ENCODE data around the gene MAP2K1. TPM values are rescaled to one million over a fixed set of nuclear protein-coding genes. Genes with fewer than 3 reads are reported as not detected.

The MAP2K1 gene
- total RNA-seq, 1 donor from 2014 or later, result 21.2 TPM

DNA sequence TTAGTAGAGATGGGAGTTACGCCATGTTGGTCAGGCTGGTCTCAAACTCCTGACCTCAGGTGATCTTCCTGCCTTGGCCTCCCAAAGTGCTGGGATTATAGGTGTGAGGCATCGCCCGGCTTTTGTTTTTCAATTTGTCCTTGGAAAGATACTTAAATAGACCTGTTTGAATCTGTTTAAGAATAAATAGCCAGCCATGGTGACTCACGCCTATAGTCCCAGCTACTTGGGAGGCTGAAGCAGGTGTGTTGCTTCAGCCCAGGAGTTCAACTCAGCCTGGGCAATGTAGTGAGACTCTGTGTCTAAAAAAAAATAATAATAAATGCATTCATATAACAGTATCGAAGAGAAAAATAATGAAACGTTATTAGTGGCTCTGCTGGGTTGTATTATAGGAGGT lies 93.6 kb downstream of the MAP2K1 start:
- no peaks in the 10 kb centered on the region for H3K27me3 ChIP-seq
- no peaks in the 10 kb centered on the region for H3K4me1 ChIP-seq
- intact Hi-C loops (cut with DNase I), result no loop called here
- H3K36me3 ChIP-seq, result peaks cover 18 to 20% of the 10 kb centered on the region in 2 donors
- no peaks in the 10 kb centered on the region for H3K9me3 ChIP-seq
- TF ChIP-seq, protein P1, sequence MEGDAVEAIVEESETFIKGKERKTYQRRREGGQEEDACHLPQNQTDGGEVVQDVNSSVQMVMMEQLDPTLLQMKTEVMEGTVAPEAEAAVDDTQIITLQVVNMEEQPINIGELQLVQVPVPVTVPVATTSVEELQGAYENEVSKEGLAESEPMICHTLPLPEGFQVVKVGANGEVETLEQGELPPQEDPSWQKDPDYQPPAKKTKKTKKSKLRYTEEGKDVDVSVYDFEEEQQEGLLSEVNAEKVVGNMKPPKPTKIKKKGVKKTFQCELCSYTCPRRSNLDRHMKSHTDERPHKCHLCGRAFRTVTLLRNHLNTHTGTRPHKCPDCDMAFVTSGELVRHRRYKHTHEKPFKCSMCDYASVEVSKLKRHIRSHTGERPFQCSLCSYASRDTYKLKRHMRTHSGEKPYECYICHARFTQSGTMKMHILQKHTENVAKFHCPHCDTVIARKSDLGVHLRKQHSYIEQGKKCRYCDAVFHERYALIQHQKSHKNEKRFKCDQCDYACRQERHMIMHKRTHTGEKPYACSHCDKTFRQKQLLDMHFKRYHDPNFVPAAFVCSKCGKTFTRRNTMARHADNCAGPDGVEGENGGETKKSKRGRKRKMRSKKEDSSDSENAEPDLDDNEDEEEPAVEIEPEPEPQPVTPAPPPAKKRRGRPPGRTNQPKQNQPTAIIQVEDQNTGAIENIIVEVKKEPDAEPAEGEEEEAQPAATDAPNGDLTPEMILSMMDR (IDR thresholded peaks at IDR 0.05), result no peak
- H3K4me3 ChIP-seq, result no peak overlapping the region
- no peak overlapping the region for H3K27ac ChIP-seq
- DNase-seq (ENCODE audit: low spot score in 2 of 2), result no peak

DNA sequence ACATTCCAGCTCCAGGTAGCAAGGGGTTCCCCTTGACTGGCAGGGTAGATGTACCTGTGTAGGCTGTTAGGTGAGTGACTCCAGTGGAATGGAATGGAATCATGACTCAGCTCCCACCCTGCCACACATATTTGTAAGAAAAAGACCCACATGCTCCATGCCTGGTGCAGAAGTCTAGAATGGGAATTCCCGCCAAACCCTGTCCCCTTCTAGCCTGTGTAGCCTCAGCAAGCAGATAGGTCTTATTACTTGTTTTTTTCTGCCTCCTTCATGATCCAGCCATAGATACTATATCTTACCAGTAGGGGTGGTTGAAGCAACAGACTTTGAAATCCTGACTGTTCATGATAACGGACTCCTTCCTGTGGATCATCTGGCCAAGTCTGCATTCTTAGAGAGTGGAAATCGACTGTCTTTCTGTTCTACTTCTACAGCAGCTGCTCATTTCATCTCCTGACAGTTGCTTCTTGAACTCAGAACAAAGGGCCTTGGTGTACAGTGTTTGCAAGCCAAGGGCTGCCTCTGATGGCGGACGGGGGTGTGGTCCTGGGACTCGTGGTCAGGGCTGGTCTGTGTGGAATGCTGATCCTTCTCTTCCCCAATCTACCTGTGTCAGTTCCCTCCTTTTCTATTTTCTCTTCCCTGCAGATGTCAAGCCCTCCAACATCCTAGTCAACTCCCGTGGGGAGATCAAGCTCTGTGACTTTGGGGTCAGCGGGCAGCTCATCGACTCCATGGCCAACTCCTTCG lies 94.6 kb downstream of the MAP2K1 start:
- H3K4me1 ChIP-seq, result no peaks in the 10 kb centered on the region
- intact Hi-C loops (cut with DNase I), result no loop called here
- H3K27ac ChIP-seq, result no peak overlapping the region
- TF ChIP-seq, protein P1 (IDR thresholded peaks at IDR 0.05), result no peak
- no peak for DNase-seq (ENCODE audit: low spot score in 2 of 2)
- H3K36me3 ChIP-seq, result peaks cover 18 to 22% of the 10 kb centered on the region in 2 donors
- H3K9me3 ChIP-seq, result no peaks in the 10 kb centered on the region
- H3K4me3 ChIP-seq, result no peak overlapping the region
- no peaks in the 10 kb centered on the region for H3K27me3 ChIP-seq

DNA sequence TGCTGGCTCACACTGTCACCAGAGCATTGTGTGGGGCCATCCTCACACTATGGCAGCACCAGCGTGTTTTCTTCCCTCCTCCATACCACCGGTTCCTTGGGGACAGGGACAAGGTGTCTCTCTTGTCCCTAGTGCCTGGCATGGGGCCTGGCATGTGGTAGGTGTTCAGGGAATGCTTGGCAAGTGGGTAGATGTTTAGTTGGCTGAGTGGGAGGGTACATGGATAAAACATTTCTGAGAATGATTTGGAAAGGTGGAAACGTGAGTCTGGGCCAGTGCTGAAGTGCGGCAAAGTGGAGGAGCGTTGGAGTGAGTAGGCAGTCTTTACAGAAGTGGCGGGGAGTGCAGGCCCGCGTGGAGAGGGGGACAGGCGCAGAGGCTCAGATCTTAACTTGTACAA lies 95.8 kb downstream of the MAP2K1 start:
- Histone ChIP-seq H3K27ac (no peak overlapping the region), H3K27me3 (no peaks in the 10 kb centered on the region), H3K9me3 (no peaks in the 10 kb centered on the region), H3K36me3 (peaks cover 27 to 30% of the 10 kb centered on the region in 2 donors), H3K4me3 (no peak overlapping the region), H3K4me1 (no peaks in the 10 kb centered on the region)
- DNase-seq (ENCODE audit: low spot score in 2 of 2), result no peak
- TF ChIP-seq, protein P1 (IDR thresholded peaks at IDR 0.05), result no peak
- intact Hi-C loops (cut with DNase I), result no loop called here

DNA sequence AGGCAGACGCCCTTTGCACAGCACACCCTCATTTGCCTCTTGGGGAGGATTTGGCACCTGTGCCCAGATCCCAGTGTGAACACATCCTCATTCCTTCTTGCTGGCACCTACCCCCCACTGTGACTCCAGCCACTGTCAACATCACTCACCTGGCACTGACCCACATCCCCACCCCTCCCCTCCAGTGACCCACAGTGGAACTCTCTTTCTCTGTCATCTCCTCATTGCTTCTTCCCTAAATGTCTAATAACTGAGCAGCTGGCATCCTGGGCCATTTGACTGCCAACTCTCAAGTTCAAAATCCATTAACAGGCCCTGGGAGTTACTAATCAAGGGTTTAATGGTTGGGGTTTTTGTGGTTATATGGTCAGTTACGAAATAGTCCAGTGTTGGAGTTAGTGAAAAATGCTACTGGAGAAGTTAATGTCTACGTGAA lies 96.4 kb downstream of the MAP2K1 start:
- H3K27me3 ChIP-seq, result no peaks in the 10 kb centered on the region
- H3K9me3 ChIP-seq, result no peaks in the 10 kb centered on the region
- intact Hi-C loops (cut with DNase I), result no loop called here
- no peak overlapping the region for H3K4me3 ChIP-seq
- H3K4me1 ChIP-seq, result no peaks in the 10 kb centered on the region
- peaks cover 33 to 35% of the 10 kb centered on the region in 2 donors for H3K36me3 ChIP-seq
- H3K27ac ChIP-seq, result no peak overlapping the region
- TF ChIP-seq, protein P1 (IDR thresholded peaks at IDR 0.05), result no peak
- no peak for DNase-seq (ENCODE audit: low spot score in 2 of 2)

DNA sequence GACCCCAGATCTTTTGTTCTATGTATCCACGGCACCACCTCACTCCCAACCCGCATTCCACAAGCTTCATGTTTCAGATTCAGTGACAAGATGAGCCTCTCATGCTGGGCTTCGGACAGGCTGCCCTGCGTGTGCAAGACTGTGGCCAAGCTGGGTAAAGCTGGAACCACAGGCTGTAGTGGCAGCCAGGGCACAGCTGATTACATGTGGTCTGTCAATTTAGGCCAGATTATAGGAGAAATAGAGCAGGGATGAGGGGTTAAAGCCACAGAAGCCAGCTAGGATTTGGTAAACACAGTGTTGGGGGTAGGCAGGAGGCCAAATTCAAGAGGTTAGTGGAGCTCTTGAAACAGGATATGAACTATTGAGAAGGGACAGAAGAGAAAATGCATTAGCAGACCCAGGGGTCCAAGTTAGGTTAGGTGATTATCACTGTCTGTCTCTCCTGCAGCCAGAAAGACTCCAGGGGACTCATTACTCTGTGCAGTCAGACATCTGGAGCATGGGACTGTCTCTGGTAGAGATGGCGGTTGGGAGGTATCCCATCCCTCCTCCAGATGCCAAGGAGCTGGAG lies 97.9 kb downstream of the MAP2K1 start:
- intact Hi-C loops (cut with DNase I), result no loop called here
- Histone ChIP-seq H3K4me1 (no peaks in the 10 kb centered on the region), H3K27me3 (no peaks in the 10 kb centered on the region), H3K9me3 (no peaks in the 10 kb centered on the region), H3K27ac (no peak overlapping the region), H3K4me3 (no peak overlapping the region), H3K36me3 (peaks cover 36 to 46% of the 10 kb centered on the region in 2 donors)
- peak in 1 of 2 donors; percentile 40 for DNase-seq (ENCODE audit: low spot score in 2 of 2)
- TF ChIP-seq, protein P1 (IDR thresholded peaks at IDR 0.05), result no peak

Data from ascending aorta (tissue), 2 donors.